Esophagus muscularis mucosa (tissue), 4 donors: ENCODE measurements around the gene PGLYRP4. TPM values are rescaled to one million over a fixed set of nuclear protein-coding genes. Genes with fewer than 3 reads are reported as not detected.

Experiments used
- DNase-seq: peaks from one replicate; pipeline ENCODE4 v3.0.0-alpha.2; 2017; ENCODE audit errors: extremely low spot score
- H3K27ac ChIP-seq, 4 donors: fragments of 200-600 bp; sonication (generic); replicated peaks in 1 of 4; 1 replicate in 3 of 4; 2 replicates in 1 of 4; pipeline ENCODE4 v1.5.1; 2016 to 2019; ENCODE audit warnings: mild to moderate bottlenecking in 1 of 4
- H3K27me3 ChIP-seq, 4 donors: fragments of 200-600 bp; sonication (generic); one replicate each; pipeline versions ENCODE4 v1.5.1 to v1.6.0; 2016 to 2019
- H3K36me3 ChIP-seq, 4 donors: fragments of 200-600 bp; sonication (generic); one replicate each; pipeline ENCODE4 v1.5.1; 2016 to 2019
- H3K4me1 ChIP-seq, 4 donors: fragments of 200-600 bp; sonication (generic); one replicate each; pipeline ENCODE4 v1.5.1; 2016 to 2019
- H3K4me3 ChIP-seq, 4 donors: fragments of 200-600 bp; sonication (generic); 1 replicate in 2 of 4; 2 replicates in 2 of 4; pipeline ENCODE4 v1.5.1; 2016 to 2019; ENCODE audit warnings: mild to moderate bottlenecking in 4 of 4, moderate library complexity in 1 of 4
- H3K9me3 ChIP-seq, 4 donors: fragments of 200-600 bp; sonication (generic); 1 replicate in 3 of 4; 2 replicates in 1 of 4; pipeline ENCODE4 v1.5.1; 2016 to 2019
- EP300 ChIP-seq: sonication (generic); formaldehyde crosslinking; IDR thresholded peaks from one replicate; pipeline ENCODE4 v1.6.1; 2017; ENCODE audit warnings: antibody characterized with exemption
- POLR2A ChIP-seq: fragments of 450-650 bp; IDR thresholded peaks from one replicate; pipeline ENCODE4 v1.6.1; 2017; ENCODE audit warnings: antibody characterized with exemption, moderate library complexity, mild to moderate bottlenecking, low read depth
- POLR2AphosphoS5 ChIP-seq, 2 donors: sonication (generic); formaldehyde crosslinking; IDR thresholded peaks; one replicate each; pipeline ENCODE4 v1.6.1; 2017; ENCODE audit warnings: antibody characterized with exemption in 2 of 2
- WGBS: methylation state at CpG from one replicate; pipeline ENCODE4 v1.1.5; 2018; 5-methylcytosine and 5-hydroxymethylcytosine counted together
- intact Hi-C: fragments of 100-400 bp; cut with DNase I; formaldehyde crosslinking; loops from one replicate; pipeline ENCODE4 v1.15.1; 2023
- total RNA-seq, 4 donors: library from RNA; depleted of rRNA; stranded (reverse); fragments of >200 nt; gene quantifications; one replicate each; pipeline versions ENCODE4 v1.1.0 to v1.2.1, GENCODE V29; 2016
- TF ChIP-seq, protein P1 (sequence below), 3 experiments: fragments of 200-600 bp in 2 of 3; fragments of 450-650 bp in 1 of 3; sonication (generic) in 2 of 3; IDR thresholded peaks; one replicate each; pipeline ENCODE4 v1.5.1; 2017 to 2019; ENCODE audit warnings: antibody characterized with exemption in 3 of 3, mild to moderate bottlenecking in 2 of 3, moderate library complexity in 1 of 3

Gene PGLYRP4
- total RNA-seq, 4 donors from 2014 or later, result not detected

DNA sequence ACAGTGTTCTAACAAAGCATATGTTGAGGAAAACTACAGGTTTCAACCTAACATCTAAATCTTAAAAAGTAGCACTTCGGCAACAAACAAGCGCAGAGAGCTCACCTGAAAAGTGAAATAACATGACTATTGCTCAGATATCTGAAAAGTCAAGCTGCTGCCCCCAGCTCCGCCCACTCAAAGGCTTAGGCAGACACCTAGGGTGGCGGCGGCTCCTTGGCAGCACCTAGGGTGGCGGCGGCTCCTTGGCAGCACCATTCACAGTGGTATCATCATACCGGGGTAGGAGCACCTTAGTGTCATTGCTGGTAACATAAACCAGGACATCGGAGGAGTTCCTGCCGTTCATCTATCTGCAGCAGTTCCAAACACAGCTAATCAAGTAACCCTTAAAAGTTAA, 30.9 kb upstream of the PGLYRP4 start:
- no peak for DNase-seq
- Histone ChIP-seq H3K27me3 (peaks cover 0 to 15% (median 0%) of the 10 kb centered on the region in 4 donors), H3K4me1 (no peaks in the 10 kb centered on the region), H3K4me3 (no peak overlapping the region), H3K27ac (no peak overlapping the region), H3K9me3 (peaks cover 0 to 23% (median 3%) of the 10 kb centered on the region in 4 donors), H3K36me3 (no peaks in the 10 kb centered on the region)
- intact Hi-C loops, result no loop called here
- no peak for TF ChIP-seq POLR2AphosphoS5 (IDR thresholded peaks at IDR 0.05)
- TF ChIP-seq, protein P1, sequence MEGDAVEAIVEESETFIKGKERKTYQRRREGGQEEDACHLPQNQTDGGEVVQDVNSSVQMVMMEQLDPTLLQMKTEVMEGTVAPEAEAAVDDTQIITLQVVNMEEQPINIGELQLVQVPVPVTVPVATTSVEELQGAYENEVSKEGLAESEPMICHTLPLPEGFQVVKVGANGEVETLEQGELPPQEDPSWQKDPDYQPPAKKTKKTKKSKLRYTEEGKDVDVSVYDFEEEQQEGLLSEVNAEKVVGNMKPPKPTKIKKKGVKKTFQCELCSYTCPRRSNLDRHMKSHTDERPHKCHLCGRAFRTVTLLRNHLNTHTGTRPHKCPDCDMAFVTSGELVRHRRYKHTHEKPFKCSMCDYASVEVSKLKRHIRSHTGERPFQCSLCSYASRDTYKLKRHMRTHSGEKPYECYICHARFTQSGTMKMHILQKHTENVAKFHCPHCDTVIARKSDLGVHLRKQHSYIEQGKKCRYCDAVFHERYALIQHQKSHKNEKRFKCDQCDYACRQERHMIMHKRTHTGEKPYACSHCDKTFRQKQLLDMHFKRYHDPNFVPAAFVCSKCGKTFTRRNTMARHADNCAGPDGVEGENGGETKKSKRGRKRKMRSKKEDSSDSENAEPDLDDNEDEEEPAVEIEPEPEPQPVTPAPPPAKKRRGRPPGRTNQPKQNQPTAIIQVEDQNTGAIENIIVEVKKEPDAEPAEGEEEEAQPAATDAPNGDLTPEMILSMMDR (IDR thresholded peaks at IDR 0.05), result no peak
- no peak for TF ChIP-seq EP300
- TF ChIP-seq POLR2A, result no peak
- WGBS, result 93% methylated on average over 10 of the region's 10 CpGs

DNA sequence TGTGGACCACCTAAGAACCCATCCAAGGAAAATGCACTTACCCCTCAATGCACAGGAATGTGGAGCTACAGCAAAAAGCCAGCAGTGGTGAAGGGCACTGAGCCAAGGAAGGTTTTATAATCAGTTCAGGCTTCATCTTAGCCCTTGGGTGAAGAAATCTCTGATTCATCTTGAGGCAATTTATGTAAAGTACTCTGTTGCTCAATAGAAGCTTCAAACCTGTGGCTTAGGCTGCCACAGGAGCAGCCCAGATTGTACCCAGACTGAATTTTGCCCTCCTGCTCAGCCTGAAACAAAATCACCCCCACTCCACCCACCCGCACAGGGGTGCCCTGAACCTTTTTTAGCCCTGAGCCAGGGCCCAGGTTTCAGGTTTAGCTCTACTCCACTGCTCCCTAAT, 26.9 kb upstream of the PGLYRP4 start, which contains the start of gene S100A12:
TSS of gene S100A12 (minus strand) at position 111 of the 400 bp plus-strand sequence. CDS start 1,029 bp downstream, outside the sequence.
- Histone ChIP-seq H3K27ac (no peak within 1 kb of the TSS), H3K9me3 (peaks cover 0 to 1% (median 0%) of the 10 kb centered on the region in 4 donors), H3K4me1 (no peaks in the 10 kb centered on the region)

DNA sequence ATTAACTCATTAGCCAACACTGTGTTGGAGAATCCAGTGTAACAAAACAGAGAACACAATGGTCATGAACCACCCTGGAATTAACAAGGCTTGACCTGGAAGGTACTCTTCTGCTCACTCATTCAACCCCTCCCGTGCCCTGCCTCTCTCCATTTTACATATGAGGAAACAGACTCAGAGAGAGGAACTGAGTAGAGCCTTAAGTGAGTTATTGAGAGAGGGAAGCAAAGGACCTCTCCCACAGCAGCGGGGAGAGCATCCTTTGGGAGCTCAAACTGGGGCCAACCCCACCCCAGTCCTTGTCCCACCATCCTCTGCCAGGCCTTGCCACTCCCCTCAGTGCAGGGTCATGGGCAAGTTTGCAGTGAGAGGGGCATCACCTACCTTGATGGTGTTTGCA, 25.4 kb upstream of the PGLYRP4 start:
- intact Hi-C loops, result no loop called here
- no peaks in the 10 kb centered on the region for H3K9me3 ChIP-seq
- TF ChIP-seq POLR2AphosphoS5 (IDR thresholded peaks at IDR 0.05) (no peak), EP300 (no peak), POLR2A (no peak)
- TF ChIP-seq, protein P1 (IDR thresholded peaks at IDR 0.05), result no peak
- DNase-seq, result no peak
- H3K4me3 ChIP-seq, result no peak overlapping the region
- no peak overlapping the region for H3K27ac ChIP-seq
- H3K4me1 ChIP-seq, result no peaks in the 10 kb centered on the region
- H3K27me3 ChIP-seq, result peaks cover 0 to 4% (median 0%) of the 10 kb centered on the region in 4 donors
- H3K36me3 ChIP-seq, result no peaks in the 10 kb centered on the region
- 64% methylated on average over 2 of the region's 2 CpGs for WGBS

More for the DNA sequence above, 26.9 kb upstream of the PGLYRP4 start, which contains the start of gene S100A12:
- DNase-seq, result no peak
- H3K27me3 ChIP-seq, result peaks cover 0 to 9% (median 0%) of the 10 kb centered on the region in 4 donors
- H3K4me3 ChIP-seq, result no peak within 1 kb of the TSS
- TF ChIP-seq EP300 (no peak), POLR2A (no peak), POLR2AphosphoS5 (IDR thresholded peaks at IDR 0.05) (no peak)
- TF ChIP-seq, protein P1 (IDR thresholded peaks at IDR 0.05), result no peak
- no peaks in the 10 kb centered on the region for H3K36me3 ChIP-seq
- 100% methylated on average over 1 of the region's 1 CpG for WGBS
- intact Hi-C loops, result no loop called here

DNA sequence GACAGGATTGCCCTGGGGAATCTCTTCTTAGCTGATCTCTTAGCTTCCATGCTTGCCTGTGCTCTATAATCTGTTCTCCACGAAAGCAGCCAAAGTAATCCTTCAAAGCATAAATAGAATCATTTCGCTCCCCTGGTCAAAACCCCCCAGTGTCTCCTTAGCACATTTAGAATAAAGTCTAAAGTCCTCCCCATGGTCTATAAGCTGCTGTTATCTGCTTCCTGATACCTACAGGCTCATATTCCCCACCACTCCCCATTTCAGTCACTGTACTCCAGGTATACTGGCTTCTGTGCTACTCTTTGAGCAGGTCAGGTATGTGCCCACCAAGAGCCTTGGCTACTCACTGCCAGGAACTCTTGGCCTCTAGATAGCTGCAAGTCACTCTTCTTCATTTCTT, 23.9 kb upstream of the PGLYRP4 start:
- H3K36me3 ChIP-seq, result no peaks in the 10 kb centered on the region
- intact Hi-C loops, result no loop called here
- WGBS, result 79% methylated on average over 2 of the region's 2 CpGs
- DNase-seq, result no peak
- TF ChIP-seq, protein P1 (IDR thresholded peaks at IDR 0.05), result no peak
- TF ChIP-seq POLR2A (no peak), EP300 (no peak), POLR2AphosphoS5 (IDR thresholded peaks at IDR 0.05) (no peak)
- H3K27ac ChIP-seq, result no peak overlapping the region
- no peak overlapping the region for H3K4me3 ChIP-seq
- H3K27me3 ChIP-seq, result no peaks in the 10 kb centered on the region
- H3K9me3 ChIP-seq, result no peaks in the 10 kb centered on the region
- H3K4me1 ChIP-seq, result no peaks in the 10 kb centered on the region

DNA sequence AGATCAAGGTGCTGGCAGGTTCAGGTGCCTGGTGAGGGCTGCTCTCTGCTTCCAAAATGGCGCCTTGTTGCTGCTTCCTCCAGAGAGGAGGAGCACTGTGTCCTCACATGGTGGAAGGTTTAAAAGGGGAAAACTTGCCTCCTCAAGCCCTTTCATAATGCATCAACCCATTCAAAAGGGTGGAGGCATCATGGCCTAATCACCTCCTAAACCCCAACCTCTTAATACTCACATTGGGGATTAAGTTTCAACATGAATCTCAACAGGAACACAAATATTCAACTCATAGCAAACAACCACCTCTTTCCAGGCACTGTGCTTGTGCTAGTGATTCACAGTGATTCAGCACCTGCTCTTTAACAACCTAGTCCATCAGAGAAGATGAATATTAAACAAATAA, 22.6 kb upstream of the PGLYRP4 start:
- no peaks in the 10 kb centered on the region for H3K27me3 ChIP-seq
- no peak for DNase-seq
- no peak overlapping the region for H3K4me3 ChIP-seq
- intact Hi-C loops, result no loop called here
- H3K4me1 ChIP-seq, result no peaks in the 10 kb centered on the region
- no peak overlapping the region for H3K27ac ChIP-seq
- 100% methylated on average over 1 of the region's 1 CpG for WGBS
- H3K9me3 ChIP-seq, result no peaks in the 10 kb centered on the region
- TF ChIP-seq POLR2AphosphoS5 (IDR thresholded peaks at IDR 0.05), result no peak
- TF ChIP-seq, protein P1 (IDR thresholded peaks at IDR 0.05), result no peak
- TF ChIP-seq EP300, result no peak
- TF ChIP-seq POLR2A, result no peak
- no peaks in the 10 kb centered on the region for H3K36me3 ChIP-seq
